ENCODE results near the gene AXIN1.

DNA sequence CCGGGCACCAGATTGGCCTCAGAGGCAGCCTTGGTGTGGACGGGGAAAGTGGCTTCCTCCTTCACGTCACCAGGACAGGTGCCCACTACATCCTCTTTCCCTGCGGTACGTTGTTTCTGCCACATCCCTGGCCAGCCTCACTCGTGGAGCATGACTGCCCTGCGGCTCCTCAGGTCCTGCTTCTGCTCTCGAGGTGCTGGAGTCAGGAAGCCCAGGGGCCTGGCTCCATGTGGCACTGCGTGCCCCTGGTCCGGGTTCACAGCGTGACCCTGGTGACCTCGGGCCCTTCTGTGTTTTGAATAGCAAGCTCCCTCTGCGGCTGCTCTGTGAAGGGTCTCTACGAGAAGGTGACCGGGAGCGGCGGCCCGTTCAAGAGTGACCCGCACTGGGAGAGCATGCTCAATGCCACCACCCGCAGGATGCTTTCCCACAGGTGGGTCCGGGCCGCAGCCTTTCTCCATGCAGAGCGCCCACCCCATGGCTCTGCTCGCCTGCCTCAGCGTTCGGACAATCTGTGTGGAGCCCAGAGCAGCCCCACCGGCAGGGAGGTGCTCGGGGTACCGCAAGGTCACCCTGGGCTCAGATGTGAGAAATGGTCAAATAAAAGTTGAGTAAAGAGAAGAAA is 90.3 kb downstream of the AXIN1 start:
- TF ChIP-seq, protein P1, sequence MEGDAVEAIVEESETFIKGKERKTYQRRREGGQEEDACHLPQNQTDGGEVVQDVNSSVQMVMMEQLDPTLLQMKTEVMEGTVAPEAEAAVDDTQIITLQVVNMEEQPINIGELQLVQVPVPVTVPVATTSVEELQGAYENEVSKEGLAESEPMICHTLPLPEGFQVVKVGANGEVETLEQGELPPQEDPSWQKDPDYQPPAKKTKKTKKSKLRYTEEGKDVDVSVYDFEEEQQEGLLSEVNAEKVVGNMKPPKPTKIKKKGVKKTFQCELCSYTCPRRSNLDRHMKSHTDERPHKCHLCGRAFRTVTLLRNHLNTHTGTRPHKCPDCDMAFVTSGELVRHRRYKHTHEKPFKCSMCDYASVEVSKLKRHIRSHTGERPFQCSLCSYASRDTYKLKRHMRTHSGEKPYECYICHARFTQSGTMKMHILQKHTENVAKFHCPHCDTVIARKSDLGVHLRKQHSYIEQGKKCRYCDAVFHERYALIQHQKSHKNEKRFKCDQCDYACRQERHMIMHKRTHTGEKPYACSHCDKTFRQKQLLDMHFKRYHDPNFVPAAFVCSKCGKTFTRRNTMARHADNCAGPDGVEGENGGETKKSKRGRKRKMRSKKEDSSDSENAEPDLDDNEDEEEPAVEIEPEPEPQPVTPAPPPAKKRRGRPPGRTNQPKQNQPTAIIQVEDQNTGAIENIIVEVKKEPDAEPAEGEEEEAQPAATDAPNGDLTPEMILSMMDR (conservative IDR thresholded peaks at IDR 0.05; ENCODE audit: low read depth, low read length): no peak
- TF ChIP-seq EZH2phosphoT487 (IDR thresholded peaks at IDR 0.05; ENCODE audit: borderline replicate concordance, low read length): no peak

All from PC-3 (cell line).